ENCODE results near the gene DNM3.

DNA sequence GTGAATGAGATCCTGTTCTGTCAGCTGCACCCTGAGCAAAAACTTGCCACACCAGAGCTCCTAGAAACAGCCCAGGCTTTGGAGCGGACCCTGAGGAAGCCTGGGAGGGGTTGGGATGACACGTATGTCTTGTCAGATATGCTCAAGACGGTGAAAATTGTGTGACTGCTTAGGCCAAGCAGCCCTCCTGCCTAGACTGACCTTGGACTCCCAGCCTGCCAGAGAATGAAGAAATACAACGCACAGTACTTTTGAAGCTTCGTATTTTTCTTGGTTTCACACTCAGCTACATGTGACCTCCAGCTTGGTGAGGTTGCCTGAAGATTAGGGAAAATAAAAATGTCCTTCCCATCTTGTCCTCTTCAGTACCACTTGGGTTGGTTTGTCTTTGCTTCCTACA is 44.7 kb upstream of the DNM3 start:
- TF ChIP-seq, protein P1, sequence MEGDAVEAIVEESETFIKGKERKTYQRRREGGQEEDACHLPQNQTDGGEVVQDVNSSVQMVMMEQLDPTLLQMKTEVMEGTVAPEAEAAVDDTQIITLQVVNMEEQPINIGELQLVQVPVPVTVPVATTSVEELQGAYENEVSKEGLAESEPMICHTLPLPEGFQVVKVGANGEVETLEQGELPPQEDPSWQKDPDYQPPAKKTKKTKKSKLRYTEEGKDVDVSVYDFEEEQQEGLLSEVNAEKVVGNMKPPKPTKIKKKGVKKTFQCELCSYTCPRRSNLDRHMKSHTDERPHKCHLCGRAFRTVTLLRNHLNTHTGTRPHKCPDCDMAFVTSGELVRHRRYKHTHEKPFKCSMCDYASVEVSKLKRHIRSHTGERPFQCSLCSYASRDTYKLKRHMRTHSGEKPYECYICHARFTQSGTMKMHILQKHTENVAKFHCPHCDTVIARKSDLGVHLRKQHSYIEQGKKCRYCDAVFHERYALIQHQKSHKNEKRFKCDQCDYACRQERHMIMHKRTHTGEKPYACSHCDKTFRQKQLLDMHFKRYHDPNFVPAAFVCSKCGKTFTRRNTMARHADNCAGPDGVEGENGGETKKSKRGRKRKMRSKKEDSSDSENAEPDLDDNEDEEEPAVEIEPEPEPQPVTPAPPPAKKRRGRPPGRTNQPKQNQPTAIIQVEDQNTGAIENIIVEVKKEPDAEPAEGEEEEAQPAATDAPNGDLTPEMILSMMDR (IDR thresholded peaks at IDR 0.05) = no peak
- no peak for TF ChIP-seq POLR2A (IDR thresholded peaks at IDR 0.05)

All from lower leg skin (tissue), 3 donors.